ENCODE data around the gene CASQ1.

- TF ChIP-seq CTCF (conservative IDR thresholded peaks at IDR 0.05 in 1 of 2, IDR thresholded peaks at IDR 0.05 in 1 of 2; ENCODE audit: extremely low read depth in 1 of 2, insufficient read depth in 1 of 2, low read depth in 1 of 2, low read length in 2 of 2) = no peak
- no peak for TF ChIP-seq EZH2 (IDR thresholded peaks at IDR 0.05; ENCODE audit: borderline replicate concordance, low read length)
These were observed 56.7 kb downstream of the CASQ1 start for GRCh38 chr1:160247053-160247452.
